ENCODE data around the gene INAVA. TPM values are rescaled to one million over a fixed set of nuclear protein-coding genes. Genes with fewer than 3 reads are reported as not detected.

Gene INAVA
- total RNA-seq, 2 donors from 2014 or later: 0.25 to 0.39 TPM

GRCh38 chr1:200896531-200897196 is 2.0 kb downstream of the INAVA start:
- DNase-seq (no peak), ATAC-seq (no peak)
- no peak overlapping the region for H3K27ac Mint-ChIP-seq
- H3K4me1 Mint-ChIP-seq: peaks cover 10% of the 10 kb centered on the region
- H3K27me3 Mint-ChIP-seq: peaks cover 14% of the 10 kb centered on the region
- H3K9me3 ChIP-seq (ENCODE audit: control insufficient read depth, low read length, poor library complexity, severe bottlenecking): no peaks in the 10 kb centered on the region
- no peaks in the 10 kb centered on the region for H3K36me3 Mint-ChIP-seq (ENCODE audit: low read depth)
- no peak overlapping the region for H3K4me3 Mint-ChIP-seq

DNA sequence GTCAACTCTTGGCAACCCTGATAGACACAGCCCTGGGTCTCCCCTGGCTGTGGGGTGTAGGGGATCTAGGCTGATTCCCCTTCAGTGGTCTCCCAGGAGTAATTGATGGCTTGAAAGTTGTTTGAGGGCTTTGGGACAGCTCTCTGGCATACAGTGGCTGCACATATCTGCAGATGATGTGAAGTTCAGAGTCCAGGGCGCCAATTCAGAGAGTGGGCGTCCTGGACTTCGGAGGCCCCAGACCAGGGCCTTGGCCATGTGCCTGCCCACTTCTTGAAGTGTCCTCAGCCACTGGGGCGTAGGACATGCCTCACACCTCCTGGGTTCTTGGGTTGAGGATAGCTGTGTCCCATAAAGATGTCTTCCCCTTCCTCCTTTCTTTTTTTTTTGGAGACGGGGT is 2.6 kb downstream of the INAVA start:
- ATAC-seq: no peak
- H3K36me3 Mint-ChIP-seq (ENCODE audit: low read depth): no peaks in the 10 kb centered on the region
- H3K4me1 Mint-ChIP-seq: peaks cover 13% of the 10 kb centered on the region
- H3K27ac Mint-ChIP-seq: peak overlapping the region; percentile 6
- H3K4me3 Mint-ChIP-seq: no peak overlapping the region
- H3K27me3 Mint-ChIP-seq: peaks cover 18% of the 10 kb centered on the region
- no peak for DNase-seq
- no peaks in the 10 kb centered on the region for H3K9me3 ChIP-seq (ENCODE audit: control insufficient read depth, low read length, poor library complexity, severe bottlenecking)

- ATAC-seq (no peak), DNase-seq (no peak)
- no peaks in the 10 kb centered on the region for H3K36me3 Mint-ChIP-seq (ENCODE audit: low read depth)
- H3K4me1 Mint-ChIP-seq: peaks cover 15% of the 10 kb centered on the region
- no peak overlapping the region for H3K4me3 Mint-ChIP-seq
- H3K27me3 Mint-ChIP-seq: peaks cover 18% of the 10 kb centered on the region
- H3K9me3 ChIP-seq (ENCODE audit: control insufficient read depth, low read length, poor library complexity, severe bottlenecking): no peaks in the 10 kb centered on the region
- no peak overlapping the region for H3K27ac Mint-ChIP-seq
Measured at GRCh38 chr1:200899015-200899386, 4.3 kb downstream of the INAVA start.

- ATAC-seq: no peak
- no peak for DNase-seq
- Mint-ChIP-seq H3K4me1 (peaks cover 15% of the 10 kb centered on the region), H3K36me3 (ENCODE audit: low read depth) (no peaks in the 10 kb centered on the region), H3K4me3 (no peak overlapping the region), H3K27ac (no peak overlapping the region), H3K27me3 (peaks cover 18% of the 10 kb centered on the region)
- H3K9me3 ChIP-seq (ENCODE audit: control insufficient read depth, low read length, poor library complexity, severe bottlenecking): no peaks in the 10 kb centered on the region
Measured at GRCh38 chr1:200899451-200899915, 4.8 kb downstream of the INAVA start.

DNA sequence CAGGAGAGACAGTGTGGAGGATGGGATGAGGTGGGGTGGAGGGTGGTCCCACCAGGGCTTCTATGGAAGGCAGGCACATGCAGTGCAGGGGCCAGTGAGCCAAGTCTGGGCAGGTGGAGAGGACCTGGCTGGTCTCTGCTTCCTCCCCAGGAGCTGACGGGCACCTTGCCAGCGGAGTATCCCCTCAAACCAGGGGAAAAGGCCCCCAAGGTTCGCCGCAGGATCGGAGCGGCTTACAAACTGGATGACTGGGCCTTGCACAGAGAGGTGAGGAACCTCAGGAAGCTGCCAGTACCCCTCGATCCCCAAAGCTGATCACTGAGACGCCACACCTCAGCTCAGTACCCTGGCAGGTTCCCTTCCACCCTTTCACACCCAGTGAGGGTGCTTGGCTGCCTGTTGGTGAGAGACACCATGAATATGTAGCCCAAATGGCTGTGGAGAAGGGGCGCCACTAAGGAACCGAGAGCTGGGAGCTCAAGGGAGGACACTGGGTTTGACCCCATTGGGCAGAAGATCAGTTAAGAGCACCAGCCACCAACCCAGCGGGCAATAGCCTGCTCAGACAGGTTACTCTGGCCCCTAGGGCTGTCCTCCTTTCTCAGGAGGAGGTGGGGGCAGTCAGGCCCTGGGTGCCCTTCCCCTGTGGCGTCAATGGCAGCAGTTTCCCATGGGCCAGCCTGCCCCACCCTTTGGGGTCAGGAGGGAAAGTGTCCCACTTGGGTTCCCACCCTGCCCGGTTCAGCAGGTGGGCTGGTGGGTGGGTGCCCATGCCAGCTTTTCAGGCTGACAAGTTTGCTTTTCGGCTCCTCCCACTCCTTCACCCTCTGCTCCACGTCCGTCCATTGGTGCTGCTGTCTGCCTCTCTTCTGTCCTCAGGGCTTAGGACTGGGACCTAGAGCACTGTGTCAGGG is 5.5 kb downstream of the INAVA start:
- H3K27ac Mint-ChIP-seq: no peak overlapping the region
- no peaks in the 10 kb centered on the region for H3K36me3 Mint-ChIP-seq (ENCODE audit: low read depth)
- peaks cover 18% of the 10 kb centered on the region for H3K27me3 Mint-ChIP-seq
- H3K4me3 Mint-ChIP-seq: no peak overlapping the region
- no peaks in the 10 kb centered on the region for H3K9me3 ChIP-seq (ENCODE audit: control insufficient read depth, low read length, poor library complexity, severe bottlenecking)
- H3K4me1 Mint-ChIP-seq: peaks cover 16% of the 10 kb centered on the region
- ATAC-seq (no peak), DNase-seq (no peak)

DNA sequence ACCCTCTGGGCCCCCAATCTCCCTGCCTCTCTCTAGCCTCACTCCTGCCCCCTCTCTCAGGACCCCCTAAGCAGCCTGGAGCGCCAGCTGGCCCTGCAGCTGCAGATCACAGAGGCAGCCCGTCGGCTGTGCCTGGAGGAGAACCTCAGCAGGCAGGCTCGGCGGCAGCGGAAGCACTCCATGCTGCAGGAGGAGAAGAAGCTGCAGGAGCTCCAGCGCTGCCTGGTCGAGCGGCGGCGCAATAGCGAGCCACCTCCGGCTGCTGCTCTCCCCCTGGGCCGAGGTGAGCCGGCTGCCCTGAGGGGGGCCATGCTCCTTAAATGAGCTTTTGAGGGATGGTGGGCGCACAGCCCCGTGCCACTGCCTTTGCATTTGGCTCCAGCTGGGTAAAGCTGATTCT is 6.2 kb downstream of the INAVA start:
- no peak overlapping the region for H3K27ac Mint-ChIP-seq
- ATAC-seq (no peak), DNase-seq (no peak)
- H3K4me1 Mint-ChIP-seq: peaks cover 20% of the 10 kb centered on the region
- no peaks in the 10 kb centered on the region for H3K36me3 Mint-ChIP-seq (ENCODE audit: low read depth)
- H3K4me3 Mint-ChIP-seq: no peak overlapping the region
- H3K9me3 ChIP-seq (ENCODE audit: control insufficient read depth, low read length, poor library complexity, severe bottlenecking): no peaks in the 10 kb centered on the region
- peaks cover 18% of the 10 kb centered on the region for H3K27me3 Mint-ChIP-seq

DNA sequence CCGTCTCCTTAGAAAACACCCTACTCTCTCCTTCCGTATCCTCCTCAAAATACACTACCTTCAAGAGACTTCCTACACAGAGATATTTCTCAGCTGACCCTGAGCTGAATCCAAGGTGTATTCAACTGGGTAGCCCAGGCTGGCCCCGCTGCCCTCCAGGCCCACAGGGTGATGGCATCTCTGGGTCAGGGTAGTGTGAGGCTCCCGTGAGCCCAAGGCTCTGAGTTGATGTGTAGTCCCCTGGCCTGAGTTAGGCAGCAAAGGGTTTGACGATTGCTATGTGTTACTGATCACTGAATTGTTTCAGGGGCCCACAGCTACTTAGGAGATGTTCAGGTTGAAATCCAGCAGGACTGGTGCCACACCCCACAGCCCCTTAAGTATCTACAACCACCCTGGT is 6.7 kb downstream of the INAVA start:
- Mint-ChIP-seq H3K27ac (no peak overlapping the region), H3K4me3 (no peak overlapping the region), H3K4me1 (peaks cover 20% of the 10 kb centered on the region), H3K36me3 (ENCODE audit: low read depth) (no peaks in the 10 kb centered on the region), H3K27me3 (peaks cover 18% of the 10 kb centered on the region)
- ATAC-seq (no peak), DNase-seq (no peak)
- H3K9me3 ChIP-seq (ENCODE audit: control insufficient read depth, low read length, poor library complexity, severe bottlenecking): no peaks in the 10 kb centered on the region

GRCh38 chr1:200901796-200902444 is 7.2 kb downstream of the INAVA start:
- no peak for ATAC-seq
- DNase-seq: no peak
- H3K9me3 ChIP-seq (ENCODE audit: control insufficient read depth, low read length, poor library complexity, severe bottlenecking): no peaks in the 10 kb centered on the region
- Mint-ChIP-seq H3K36me3 (ENCODE audit: low read depth) (no peaks in the 10 kb centered on the region), H3K27me3 (peaks cover 18% of the 10 kb centered on the region), H3K4me1 (peaks cover 22% of the 10 kb centered on the region), H3K27ac (no peak overlapping the region), H3K4me3 (no peak overlapping the region)

GRCh38 chr1:200903793-200904192 is 9.1 kb downstream of the INAVA start:
- no peaks in the 10 kb centered on the region for H3K9me3 ChIP-seq (ENCODE audit: control insufficient read depth, low read length, poor library complexity, severe bottlenecking)
- Mint-ChIP-seq H3K4me3 (no peak overlapping the region), H3K27ac (no peak overlapping the region), H3K4me1 (peaks cover 26% of the 10 kb centered on the region), H3K36me3 (ENCODE audit: low read depth) (no peaks in the 10 kb centered on the region), H3K27me3 (peaks cover 18% of the 10 kb centered on the region)
- ATAC-seq (no peak), DNase-seq (no peak)

DNA sequence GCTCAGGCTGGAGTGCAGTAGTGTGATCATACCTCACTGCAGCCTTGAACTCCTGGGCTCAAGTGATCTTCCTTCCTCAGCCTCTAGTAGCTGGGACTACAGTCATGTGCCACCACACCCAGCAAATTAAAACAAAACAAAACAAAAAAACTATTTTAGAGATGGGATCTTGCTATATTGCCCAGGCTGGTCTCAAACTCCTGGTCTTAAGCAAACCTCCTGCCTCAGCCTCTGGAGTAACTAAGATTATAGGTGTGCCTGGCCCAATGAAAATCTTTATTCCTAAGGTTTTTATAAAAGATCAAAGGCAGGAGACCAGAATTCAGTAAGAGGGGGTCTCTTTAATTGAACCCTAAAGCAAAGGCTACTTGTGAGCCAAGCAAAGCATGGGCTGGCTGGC is 10.1 kb downstream of the INAVA start:
- DNase-seq (no peak), ATAC-seq (no peak)
- Mint-ChIP-seq H3K4me3 (no peak overlapping the region), H3K27me3 (peaks cover 18% of the 10 kb centered on the region), H3K4me1 (peaks cover 23% of the 10 kb centered on the region), H3K36me3 (ENCODE audit: low read depth) (no peaks in the 10 kb centered on the region), H3K27ac (peak overlapping the region; percentile 43)
- H3K9me3 ChIP-seq (ENCODE audit: control insufficient read depth, low read length, poor library complexity, severe bottlenecking): no peaks in the 10 kb centered on the region

- peaks cover 18% of the 10 kb centered on the region for H3K27me3 Mint-ChIP-seq
- H3K36me3 Mint-ChIP-seq (ENCODE audit: low read depth): no peaks in the 10 kb centered on the region
- no peaks in the 10 kb centered on the region for H3K9me3 ChIP-seq (ENCODE audit: control insufficient read depth, low read length, poor library complexity, severe bottlenecking)
- H3K4me3 Mint-ChIP-seq: peak overlapping the region; percentile 7
- peaks cover 22% of the 10 kb centered on the region for H3K4me1 Mint-ChIP-seq
- H3K27ac Mint-ChIP-seq: peak overlapping the region; percentile 43
- ATAC-seq (peak; percentile 98), DNase-seq (peak in 2 of 3 donors; percentile 17 to 32)
Measured at GRCh38 chr1:200905411-200906052, 10.8 kb downstream of the INAVA start.

DNA sequence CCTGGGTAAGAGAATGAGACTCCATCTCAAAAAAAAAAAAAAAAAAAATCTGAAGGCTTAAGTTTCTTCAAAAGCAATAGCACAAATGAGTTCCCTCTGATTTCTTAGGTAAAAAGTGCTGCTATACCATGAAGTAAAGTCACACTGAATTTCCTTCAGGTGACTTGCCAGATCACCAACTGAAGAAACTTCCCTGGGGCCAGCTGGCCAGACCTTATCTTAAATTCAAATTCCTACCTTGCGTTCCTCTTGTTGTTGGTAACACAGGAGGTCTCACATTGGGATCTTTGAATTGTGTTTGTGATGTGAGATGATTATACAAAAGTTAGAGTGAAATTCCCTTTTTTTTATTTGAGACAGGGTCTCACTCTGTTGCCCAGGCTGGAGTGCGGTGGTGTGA is 11.8 kb downstream of the INAVA start:
- Mint-ChIP-seq H3K4me1 (peaks cover 22% of the 10 kb centered on the region), H3K27me3 (peaks cover 9% of the 10 kb centered on the region), H3K4me3 (no peak overlapping the region), H3K36me3 (ENCODE audit: low read depth) (no peaks in the 10 kb centered on the region), H3K27ac (peak overlapping the region; percentile 43)
- ATAC-seq (no peak), DNase-seq (no peak)
- H3K9me3 ChIP-seq (ENCODE audit: control insufficient read depth, low read length, poor library complexity, severe bottlenecking): no peaks in the 10 kb centered on the region

DNA sequence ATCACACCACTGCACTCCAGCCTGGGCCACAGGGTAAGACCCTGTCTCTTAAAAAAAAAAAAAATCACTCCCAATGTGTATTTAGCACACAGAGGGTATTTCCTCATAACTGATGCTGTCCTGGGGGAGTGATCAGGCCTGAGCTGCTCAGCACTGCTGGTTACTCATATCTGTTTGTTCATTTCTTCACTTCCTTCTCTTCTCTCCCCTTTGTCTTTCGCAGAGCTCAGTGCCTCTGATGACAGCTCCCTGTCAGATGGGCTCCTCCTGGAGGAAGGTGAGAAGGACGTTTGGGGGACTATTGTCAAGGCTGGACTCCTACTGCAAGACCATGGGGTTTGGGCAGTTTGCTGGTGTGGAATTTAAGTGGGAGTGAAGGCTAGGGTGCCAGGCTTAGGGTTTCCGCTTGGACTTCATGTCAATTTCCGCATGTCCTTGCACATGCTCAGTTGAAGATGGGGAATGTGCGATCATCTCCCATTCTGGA is 13.0 kb downstream of the INAVA start:
- Mint-ChIP-seq H3K4me1 (peaks cover 22% of the 10 kb centered on the region), H3K27me3 (peaks cover 4% of the 10 kb centered on the region), H3K27ac (peak overlapping the region; percentile 57), H3K4me3 (no peak overlapping the region), H3K36me3 (ENCODE audit: low read depth) (no peaks in the 10 kb centered on the region)
- DNase-seq (no peak), ATAC-seq (no peak)
- no peaks in the 10 kb centered on the region for H3K9me3 ChIP-seq (ENCODE audit: control insufficient read depth, low read length, poor library complexity, severe bottlenecking)
